ENCODE results near the gene LILRB5. TPM values are rescaled to one million over a fixed set of nuclear protein-coding genes. Genes with fewer than 3 reads are reported as not detected.
"Not testable (repeated sequence)": the region's sequence is repeated elsewhere in the genome, so short reads cannot be mapped to it uniquely, and the experiment has no call there.

Gene LILRB5
- polyA plus RNA-seq, 2 donors: 0.63 to 0.92 TPM

GRCh38 chr19:54231077-54231931, 25.8 kb downstream of the LILRB5 start:
- H3K9me3 ChIP-seq (ENCODE audit: control insufficient read depth in 2 of 2, insufficient read depth in 1 of 2, low read depth in 1 of 2, low read length in 1 of 2): no peaks in the 10 kb centered on the region
- H3K36me3 ChIP-seq (ENCODE audit: control insufficient read depth in 2 of 2, insufficient read depth in 2 of 2, low read length in 1 of 2): no peaks in the 10 kb centered on the region
- no peaks in the 10 kb centered on the region for H3K4me1 ChIP-seq (ENCODE audit: control insufficient read depth in 2 of 2, insufficient read depth in 2 of 2, low read length in 1 of 2)
- no peak overlapping the region for H3K27ac ChIP-seq (ENCODE audit: low read depth in 2 of 2, low read length in 1 of 2)
- H3K4me3 ChIP-seq (ENCODE audit: low read depth in 1 of 2, low read length in 2 of 2): no peak overlapping the region
- no peaks in the 10 kb centered on the region for H3K27me3 ChIP-seq (ENCODE audit: control insufficient read depth in 1 of 2, insufficient read depth in 2 of 2, low read length in 2 of 2)
- 18 to 21% methylated on average over 21 of the region's 21 CpGs for WGBS, 2 donors

GRCh38 chr19:54230031-54230430, 27.0 kb downstream of the LILRB5 start:
- Histone ChIP-seq H3K4me3 (ENCODE audit: low read depth in 1 of 2, low read length in 2 of 2) (no peak overlapping the region), H3K9me3 (ENCODE audit: control insufficient read depth in 2 of 2, insufficient read depth in 1 of 2, low read depth in 1 of 2, low read length in 1 of 2) (no peaks in the 10 kb centered on the region), H3K27me3 (ENCODE audit: control insufficient read depth in 1 of 2, insufficient read depth in 2 of 2, low read length in 2 of 2) (no peaks in the 10 kb centered on the region), H3K36me3 (ENCODE audit: control insufficient read depth in 2 of 2, insufficient read depth in 2 of 2, low read length in 1 of 2) (no peaks in the 10 kb centered on the region), H3K27ac (ENCODE audit: low read depth in 2 of 2, low read length in 1 of 2) (no peak overlapping the region), H3K4me1 (ENCODE audit: control insufficient read depth in 2 of 2, insufficient read depth in 2 of 2, low read length in 1 of 2) (no peaks in the 10 kb centered on the region)
- 79 to 85% methylated on average over 7 of the region's 7 CpGs for WGBS, 2 donors

GRCh38 chr19:54229146-54229545, 27.9 kb downstream of the LILRB5 start:
- no peaks in the 10 kb centered on the region for H3K36me3 ChIP-seq (ENCODE audit: control insufficient read depth in 2 of 2, insufficient read depth in 2 of 2, low read length in 1 of 2)
- 87 to 90% methylated on average over 8 of the region's 8 CpGs for WGBS, 2 donors
- H3K4me1 ChIP-seq (ENCODE audit: control insufficient read depth in 2 of 2, insufficient read depth in 2 of 2, low read length in 1 of 2): no peaks in the 10 kb centered on the region
- H3K27ac ChIP-seq (ENCODE audit: low read depth in 2 of 2, low read length in 1 of 2): no peak overlapping the region
- H3K4me3 ChIP-seq (ENCODE audit: low read depth in 1 of 2, low read length in 2 of 2): no peak overlapping the region
- no peaks in the 10 kb centered on the region for H3K27me3 ChIP-seq (ENCODE audit: control insufficient read depth in 1 of 2, insufficient read depth in 2 of 2, low read length in 2 of 2)
- H3K9me3 ChIP-seq (ENCODE audit: control insufficient read depth in 2 of 2, insufficient read depth in 1 of 2, low read depth in 1 of 2, low read length in 1 of 2): no peaks in the 10 kb centered on the region

GRCh38 chr19:54224619-54225018, 32.5 kb downstream of the LILRB5 start:
- not testable (repeated sequence) for H3K4me3 ChIP-seq (ENCODE audit: low read depth in 1 of 2, low read length in 2 of 2); H3K4me1 ChIP-seq (ENCODE audit: control insufficient read depth in 2 of 2, insufficient read depth in 2 of 2, low read length in 1 of 2); H3K27me3 ChIP-seq (ENCODE audit: control insufficient read depth in 1 of 2, insufficient read depth in 2 of 2, low read length in 2 of 2); H3K36me3 ChIP-seq (ENCODE audit: control insufficient read depth in 2 of 2, insufficient read depth in 2 of 2, low read length in 1 of 2); H3K27ac ChIP-seq (ENCODE audit: low read depth in 2 of 2, low read length in 1 of 2); H3K9me3 ChIP-seq (ENCODE audit: control insufficient read depth in 2 of 2, insufficient read depth in 1 of 2, low read depth in 1 of 2, low read length in 1 of 2)
- 76% methylated on average over 8 to 10 of the region's 10 CpGs for WGBS, 2 donors

GRCh38 chr19:54223937-54224281, 33.2 kb downstream of the LILRB5 start:
- not testable (repeated sequence) for H3K4me3 ChIP-seq (ENCODE audit: low read depth in 1 of 2, low read length in 2 of 2); H3K27ac ChIP-seq (ENCODE audit: low read depth in 2 of 2, low read length in 1 of 2); H3K27me3 ChIP-seq (ENCODE audit: control insufficient read depth in 1 of 2, insufficient read depth in 2 of 2, low read length in 2 of 2); H3K36me3 ChIP-seq (ENCODE audit: control insufficient read depth in 2 of 2, insufficient read depth in 2 of 2, low read length in 1 of 2); H3K9me3 ChIP-seq (ENCODE audit: control insufficient read depth in 2 of 2, insufficient read depth in 1 of 2, low read depth in 1 of 2, low read length in 1 of 2); H3K4me1 ChIP-seq (ENCODE audit: control insufficient read depth in 2 of 2, insufficient read depth in 2 of 2, low read length in 1 of 2)
- 58 to 62% methylated on average over 5 of the region's 5 CpGs for WGBS, 2 donors

GRCh38 chr19:54223277-54223936, 33.7 kb downstream of the LILRB5 start:
- not testable (repeated sequence) for H3K9me3 ChIP-seq (ENCODE audit: control insufficient read depth in 2 of 2, insufficient read depth in 1 of 2, low read depth in 1 of 2, low read length in 1 of 2); H3K27me3 ChIP-seq (ENCODE audit: control insufficient read depth in 1 of 2, insufficient read depth in 2 of 2, low read length in 2 of 2); H3K4me3 ChIP-seq (ENCODE audit: low read depth in 1 of 2, low read length in 2 of 2); H3K27ac ChIP-seq (ENCODE audit: low read depth in 2 of 2, low read length in 1 of 2); H3K36me3 ChIP-seq (ENCODE audit: control insufficient read depth in 2 of 2, insufficient read depth in 2 of 2, low read length in 1 of 2); H3K4me1 ChIP-seq (ENCODE audit: control insufficient read depth in 2 of 2, insufficient read depth in 2 of 2, low read length in 1 of 2)
- 46 to 54% methylated on average over 14 of the region's 14 CpGs for WGBS, 2 donors

- not testable (repeated sequence) for H3K36me3 ChIP-seq (ENCODE audit: control insufficient read depth in 2 of 2, insufficient read depth in 2 of 2, low read length in 1 of 2); H3K27me3 ChIP-seq (ENCODE audit: control insufficient read depth in 1 of 2, insufficient read depth in 2 of 2, low read length in 2 of 2); H3K4me1 ChIP-seq (ENCODE audit: control insufficient read depth in 2 of 2, insufficient read depth in 2 of 2, low read length in 1 of 2); H3K4me3 ChIP-seq (ENCODE audit: low read depth in 1 of 2, low read length in 2 of 2); H3K27ac ChIP-seq (ENCODE audit: low read depth in 2 of 2, low read length in 1 of 2); H3K9me3 ChIP-seq (ENCODE audit: control insufficient read depth in 2 of 2, insufficient read depth in 1 of 2, low read depth in 1 of 2, low read length in 1 of 2)
- WGBS, 2 donors: 60 to 71% methylated on average over 16 of the region's 16 CpGs
Measured at GRCh38 chr19:54222474-54223276, 34.4 kb downstream of the LILRB5 start, which contains the start of gene LILRB3. Gene LILRB3 (minus strand): TSS chr19:54223007. CDS start chr19:54222976, 31 bp downstream.

- not testable (repeated sequence) for H3K4me3 ChIP-seq (ENCODE audit: low read depth in 1 of 2, low read length in 2 of 2); H3K4me1 ChIP-seq (ENCODE audit: control insufficient read depth in 2 of 2, insufficient read depth in 2 of 2, low read length in 1 of 2); H3K27ac ChIP-seq (ENCODE audit: low read depth in 2 of 2, low read length in 1 of 2); H3K27me3 ChIP-seq (ENCODE audit: control insufficient read depth in 1 of 2, insufficient read depth in 2 of 2, low read length in 2 of 2); H3K9me3 ChIP-seq (ENCODE audit: control insufficient read depth in 2 of 2, insufficient read depth in 1 of 2, low read depth in 1 of 2, low read length in 1 of 2); H3K36me3 ChIP-seq (ENCODE audit: control insufficient read depth in 2 of 2, insufficient read depth in 2 of 2, low read length in 1 of 2)
- 83 to 86% methylated on average over 6 to 7 of the region's 7 CpGs for WGBS, 2 donors
Measured at GRCh38 chr19:54221947-54222346, 35.1 kb downstream of the LILRB5 start.

- H3K27me3 ChIP-seq (ENCODE audit: control insufficient read depth in 1 of 2, insufficient read depth in 2 of 2, low read length in 2 of 2); H3K4me3 ChIP-seq (ENCODE audit: low read depth in 1 of 2, low read length in 2 of 2); H3K9me3 ChIP-seq (ENCODE audit: control insufficient read depth in 2 of 2, insufficient read depth in 1 of 2, low read depth in 1 of 2, low read length in 1 of 2); H3K4me1 ChIP-seq (ENCODE audit: control insufficient read depth in 2 of 2, insufficient read depth in 2 of 2, low read length in 1 of 2); H3K36me3 ChIP-seq (ENCODE audit: control insufficient read depth in 2 of 2, insufficient read depth in 2 of 2, low read length in 1 of 2); H3K27ac ChIP-seq (ENCODE audit: low read depth in 2 of 2, low read length in 1 of 2): not testable (repeated sequence)
- WGBS, 2 donors: 53 to 65% methylated on average over 4 to 5 of the region's 5 CpGs
Measured at GRCh38 chr19:54219702-54220101, 37.4 kb downstream of the LILRB5 start.
